Gastroesophageal sphincter (tissue), 3 donors: ENCODE data around the gene TSPAN9.
A peak's percentile ranks its signal among the peaks of the same experiment; 100 is the strongest.

Experiments
- CTCF ChIP-seq, 4 experiments: fragments of 200-600 bp in 2 of 4; fragments of 450-650 bp in 2 of 4; sonication (generic) in 1 of 4; IDR thresholded peaks; one replicate each; pipeline ENCODE4 v1.5.1; 2017 to 2019; ENCODE audit warnings: antibody characterized with exemption in 4 of 4, mild to moderate bottlenecking in 2 of 4, moderate library complexity in 2 of 4
- POLR2AphosphoS5 ChIP-seq: sonication (generic); formaldehyde crosslinking; IDR thresholded peaks from one replicate; pipeline ENCODE4 v1.6.1; 2017; ENCODE audit warnings: antibody characterized with exemption

DNA sequence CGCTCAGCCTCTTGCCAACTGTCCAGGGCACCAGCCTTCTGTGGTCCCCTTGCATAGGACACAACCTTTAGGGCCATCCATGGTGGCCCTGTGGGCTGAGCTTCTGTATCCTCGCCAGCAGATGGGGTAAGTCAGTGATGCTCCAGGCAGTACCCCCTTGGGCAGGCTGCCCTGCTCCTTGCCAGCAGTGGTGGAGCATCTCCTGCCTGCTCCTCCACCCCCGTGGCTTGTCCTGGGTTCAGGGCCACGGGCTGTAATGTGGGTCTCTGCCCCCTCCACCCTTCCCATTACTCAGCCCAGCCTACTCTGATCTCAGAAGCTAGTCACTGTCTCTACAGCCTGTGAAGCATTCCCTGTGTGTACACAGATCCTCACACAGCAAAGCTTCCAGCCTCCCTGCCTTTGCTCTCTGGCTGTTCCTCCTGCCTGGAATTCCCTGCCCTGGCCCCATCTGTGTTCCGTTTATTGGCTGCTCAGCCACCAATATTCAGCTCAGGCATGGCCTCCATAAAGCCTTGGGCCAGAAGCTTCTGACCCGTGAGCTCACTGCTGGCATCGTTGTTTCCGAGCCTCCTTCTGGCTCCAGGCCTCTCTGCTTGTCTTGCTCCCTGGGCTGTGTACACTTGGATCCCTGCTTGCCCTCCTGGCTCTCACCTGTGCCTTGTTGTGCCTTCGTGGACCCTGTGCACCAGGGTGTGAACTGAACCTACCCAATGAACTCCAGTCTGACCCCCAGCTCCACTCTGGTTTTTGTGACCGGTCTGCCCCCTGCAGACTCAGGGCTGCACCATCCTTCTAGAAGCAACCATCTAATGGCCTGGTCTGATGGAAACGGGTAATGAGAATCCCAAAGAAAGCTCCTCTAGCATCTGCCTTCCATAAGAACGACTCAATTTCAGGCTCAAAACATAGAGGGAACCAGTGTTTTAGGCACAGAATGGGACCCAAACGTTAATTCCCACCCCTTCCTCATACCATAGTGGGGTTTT, 236.8 kb downstream of the TSPAN9 start:
- peak in 1 of 4 experiments; percentile 3 for TF ChIP-seq CTCF (IDR thresholded peaks at IDR 0.05)
- no peak for TF ChIP-seq POLR2AphosphoS5
